WTC11 (cell line): ENCODE results near the gene PABPN1. TPM values are rescaled to one million over a fixed set of nuclear protein-coding genes. Genes with fewer than 3 reads are reported as not detected.
"Not testable (repeated sequence)": the region's sequence is repeated elsewhere in the genome, so short reads cannot be mapped to it uniquely, and the experiment has no call there.

ENCODE experiments used
- ATAC-seq: fragments of 200-7000 bp; cut with Tn5 transposase; 2 replicates; pipeline ENCODE4 v1.10.0; 2021; ENCODE audit warnings: mild to moderate bottlenecking, moderate library complexity
- CTCF ChIA-PET: fragments of 300-600 bp; sonication (Branson Sonifier 250); formaldehyde crosslinking; loops from one replicate; lab custom pipeline; 2021; ENCODE audit warnings: antibody characterized with exemption; lab: Charles Lee
- POLR2A ChIA-PET: fragments of 350-600 bp; sonication (Branson Sonifier 250); formaldehyde crosslinking; loops from one replicate; lab custom pipeline; 2021; ENCODE audit warnings: antibody characterized with exemption; lab: Charles Lee
- DNase-seq: peaks from one replicate; pipeline ENCODE4 v3.0.0; 2021; ENCODE audit warnings: low spot score
- H3K27ac Mint-ChIP-seq: 2 replicates; pipeline ENCODE4 v1.8.0; 2021; ENCODE audit warnings: mixed read lengths
- H3K27me3 Mint-ChIP-seq: 2 replicates; pipeline ENCODE4 v1.8.0; 2021; ENCODE audit warnings: low read depth, mild to moderate bottlenecking, moderate library complexity, mixed read lengths
- H3K36me3 Mint-ChIP-seq: 2 replicates; pipeline ENCODE4 v1.8.0; 2021; ENCODE audit warnings: mixed read lengths
- H3K4me1 Mint-ChIP-seq: 2 replicates; pipeline ENCODE4 v1.8.0; 2022; ENCODE audit warnings: mixed read lengths
- H3K4me3 Mint-ChIP-seq: 2 replicates; pipeline ENCODE4 v1.8.0; 2021; ENCODE audit warnings: mild to moderate bottlenecking, moderate library complexity, mixed read lengths
- H3K9me3 Mint-ChIP-seq: 2 replicates; pipeline ENCODE4 v1.8.0; 2021; ENCODE audit warnings: mixed read lengths
- EMX1 ChIP-seq: fragments of 250-450 bp; sonication (Bioruptor Pico); IDR thresholded peaks from 2 replicates; pipeline ENCODE4 v1.8.0; 2021; ENCODE audit warnings: mild to moderate bottlenecking
- ESRRA ChIP-seq: sonication (generic); formaldehyde crosslinking; IDR thresholded peaks from 2 replicates; pipeline ENCODE4 v1.8.1; 2022; ENCODE audit warnings: mild to moderate bottlenecking, missing genetic modification reagents, borderline replicate concordance
- ETV6 ChIP-seq: sonication (generic); formaldehyde crosslinking; IDR thresholded peaks from 2 replicates; pipeline ENCODE4 v1.8.1; 2022; ENCODE audit warnings: mild to moderate bottlenecking, missing genetic modification reagents
- GTF2I ChIP-seq: fragments of 250-450 bp; sonication (Bioruptor Pico); conservative IDR thresholded peaks from 2 replicates; pipeline ENCODE4 v1.4.0; 2021; ENCODE audit warnings: mild to moderate bottlenecking
- KAT7 ChIP-seq: sonication (generic); formaldehyde crosslinking; IDR thresholded peaks from 2 replicates; pipeline ENCODE4 v1.8.1; 2023; ENCODE audit warnings: missing genetic modification reagents, mild to moderate bottlenecking, borderline replicate concordance
- MYBL2 ChIP-seq: sonication (generic); formaldehyde crosslinking; IDR thresholded peaks from 2 replicates; pipeline ENCODE4 v1.8.1; 2023; ENCODE audit warnings: mild to moderate bottlenecking, moderate library complexity, missing genetic modification reagents
- NFATC4 ChIP-seq: fragments of 250-450 bp; sonication (Bioruptor Pico); IDR thresholded peaks from 2 replicates; pipeline ENCODE4 v1.9.0; 2021; ENCODE audit warnings: mild to moderate bottlenecking
- NFE2L1 ChIP-seq: sonication (generic); formaldehyde crosslinking; IDR thresholded peaks from 2 replicates; pipeline ENCODE4 v1.8.1; 2023; ENCODE audit warnings: missing genetic modification reagents
- PRRX2 ChIP-seq: fragments of 250-450 bp; sonication (Bioruptor Pico); IDR thresholded peaks from 2 replicates; pipeline ENCODE4 v1.8.0; 2021; ENCODE audit warnings: mild to moderate bottlenecking
- SP1 ChIP-seq: sonication (generic); formaldehyde crosslinking; conservative IDR thresholded peaks from 2 replicates; pipeline ENCODE4 v1.8.1; 2022; ENCODE audit warnings: missing genetic modification reagents
- TCF7 ChIP-seq: sonication (generic); formaldehyde crosslinking; IDR thresholded peaks from 2 replicates; pipeline ENCODE4 v1.8.0; 2022; ENCODE audit warnings: mild to moderate bottlenecking, low read depth, missing genetic modification reagents, moderate library complexity
- ZNF121 ChIP-seq: sonication (generic); formaldehyde crosslinking; IDR thresholded peaks from 2 replicates; pipeline ENCODE4 v1.8.0; 2023; ENCODE audit warnings: missing genetic modification reagents
- ZNF138 ChIP-seq: sonication (generic); formaldehyde crosslinking; conservative IDR thresholded peaks from 2 replicates; pipeline ENCODE4 v1.8.1; 2022; ENCODE audit warnings: mild to moderate bottlenecking, moderate library complexity, missing genetic modification reagents
- ZNF671 ChIP-seq: fragments of 250-450 bp; sonication (Bioruptor Pico); IDR thresholded peaks from 2 replicates; pipeline ENCODE4 v1.8.0; 2021; ENCODE audit warnings: mild to moderate bottlenecking
- total RNA-seq: library from RNA; stranded (reverse); gene quantifications from 3 replicates; pipeline ENCODE4 v1.2.3, GENCODE V29; 2021
- TF ChIP-seq, protein P1 (sequence below): fragments of 250-450 bp; sonication (Bioruptor Pico); IDR thresholded peaks from 2 replicates; pipeline ENCODE4 v2.1.2; 2022; ENCODE audit warnings: mild to moderate bottlenecking, moderate library complexity
- TF ChIP-seq, protein P2 (sequence below): sonication (generic); formaldehyde crosslinking; IDR thresholded peaks from 2 replicates; pipeline ENCODE4 v1.8.1; 2022; ENCODE audit warnings: mild to moderate bottlenecking, missing genetic modification reagents, moderate library complexity, borderline replicate concordance
- TF ChIP-seq, protein P3 (sequence below): sonication (generic); formaldehyde crosslinking; IDR thresholded peaks from 2 replicates; pipeline ENCODE4 v1.8.1; 2023; ENCODE audit warnings: mild to moderate bottlenecking, missing genetic modification reagents, moderate library complexity
- TF ChIP-seq, protein P4 (sequence below): sonication (generic); formaldehyde crosslinking; IDR thresholded peaks from 2 replicates; pipeline ENCODE4 v1.8.1; 2023; ENCODE audit warnings: mild to moderate bottlenecking, missing genetic modification reagents
- TF ChIP-seq, protein P5 (sequence below): sonication (generic); formaldehyde crosslinking; IDR thresholded peaks from 2 replicates; pipeline ENCODE4 v1.8.0; 2022; ENCODE audit warnings: mild to moderate bottlenecking, missing genetic modification reagents

Gene PABPN1
- total RNA-seq, 1 experiment from 2014 or later: 321 TPM

DNA sequence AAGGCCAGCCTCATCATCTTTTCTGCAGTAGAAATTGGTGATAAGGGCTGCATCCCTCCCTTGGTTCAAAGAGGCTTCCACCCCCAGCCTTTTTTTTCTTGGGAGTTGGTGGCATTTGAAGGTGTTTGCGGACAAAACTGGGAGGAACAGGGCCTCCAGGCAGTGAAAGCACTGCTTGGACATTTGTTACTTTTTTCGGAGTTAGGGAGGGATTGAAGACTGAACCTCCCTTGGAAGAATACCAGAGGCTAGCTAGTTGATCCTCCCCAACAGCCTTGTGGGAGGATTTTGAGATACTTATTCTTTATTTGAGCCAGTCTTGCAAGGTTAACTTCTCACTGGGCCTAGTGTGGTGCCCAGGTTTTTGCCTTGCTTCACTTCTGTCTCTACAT is 3.2 kb downstream of the PABPN1 start:
- ChIA-PET POLR2A (no interaction called here), CTCF (interaction anchor here (0.8 to 1.7 kb wide), 2 partner anchors 21 to 55 kb away, joined by 4 to 7 read pairs; no protein-coding TSS in a partner anchor)
- Mint-ChIP-seq H3K27me3 (no peaks in the 10 kb centered on the region), H3K36me3 (peaks cover 46% of the 10 kb centered on the region), H3K4me3 (no peak overlapping the region), H3K27ac (no peak overlapping the region), H3K9me3 (no peaks in the 10 kb centered on the region), H3K4me1 (peaks cover 26% of the 10 kb centered on the region)
- no peak for ATAC-seq
- no peak for DNase-seq
- TF ChIP-seq, protein P1, sequence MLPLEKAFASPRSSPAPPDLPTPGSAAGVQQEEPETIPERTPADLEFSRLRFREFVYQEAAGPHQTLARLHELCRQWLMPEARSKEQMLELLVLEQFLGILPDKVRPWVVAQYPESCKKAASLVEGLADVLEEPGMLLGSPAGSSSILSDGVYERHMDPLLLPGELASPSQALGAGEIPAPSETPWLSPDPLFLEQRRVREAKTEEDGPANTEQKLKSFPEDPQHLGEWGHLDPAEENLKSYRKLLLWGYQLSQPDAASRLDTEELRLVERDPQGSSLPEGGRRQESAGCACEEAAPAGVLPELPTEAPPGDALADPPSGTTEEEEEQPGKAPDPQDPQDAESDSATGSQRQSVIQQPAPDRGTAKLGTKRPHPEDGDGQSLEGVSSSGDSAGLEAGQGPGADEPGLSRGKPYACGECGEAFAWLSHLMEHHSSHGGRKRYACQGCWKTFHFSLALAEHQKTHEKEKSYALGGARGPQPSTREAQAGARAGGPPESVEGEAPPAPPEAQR (CRISPR knock-in tag): no peak
- TF ChIP-seq ZNF121 (CRISPR knock-in tag) (no peak), ESRRA (CRISPR knock-in tag) (no peak), NFE2L1 (CRISPR knock-in tag) (no peak), NFATC4 (CRISPR knock-in tag) (no peak), KAT7 (CRISPR knock-in tag) (no peak), EMX1 (no peak), PRRX2 (CRISPR knock-in tag) (no peak), GTF2I (CRISPR knock-in tag) (no peak), TCF7 (no peak)
- TF ChIP-seq, protein P2, sequence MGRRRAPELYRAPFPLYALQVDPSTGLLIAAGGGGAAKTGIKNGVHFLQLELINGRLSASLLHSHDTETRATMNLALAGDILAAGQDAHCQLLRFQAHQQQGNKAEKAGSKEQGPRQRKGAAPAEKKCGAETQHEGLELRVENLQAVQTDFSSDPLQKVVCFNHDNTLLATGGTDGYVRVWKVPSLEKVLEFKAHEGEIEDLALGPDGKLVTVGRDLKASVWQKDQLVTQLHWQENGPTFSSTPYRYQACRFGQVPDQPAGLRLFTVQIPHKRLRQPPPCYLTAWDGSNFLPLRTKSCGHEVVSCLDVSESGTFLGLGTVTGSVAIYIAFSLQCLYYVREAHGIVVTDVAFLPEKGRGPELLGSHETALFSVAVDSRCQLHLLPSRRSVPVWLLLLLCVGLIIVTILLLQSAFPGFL (CRISPR knock-in tag): no peak
- TF ChIP-seq, protein P3, sequence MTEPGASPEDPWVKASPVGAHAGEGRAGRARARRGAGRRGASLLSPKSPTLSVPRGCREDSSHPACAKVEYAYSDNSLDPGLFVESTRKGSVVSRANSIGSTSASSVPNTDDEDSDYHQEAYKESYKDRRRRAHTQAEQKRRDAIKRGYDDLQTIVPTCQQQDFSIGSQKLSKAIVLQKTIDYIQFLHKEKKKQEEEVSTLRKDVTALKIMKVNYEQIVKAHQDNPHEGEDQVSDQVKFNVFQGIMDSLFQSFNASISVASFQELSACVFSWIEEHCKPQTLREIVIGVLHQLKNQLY: no peak

DNA sequence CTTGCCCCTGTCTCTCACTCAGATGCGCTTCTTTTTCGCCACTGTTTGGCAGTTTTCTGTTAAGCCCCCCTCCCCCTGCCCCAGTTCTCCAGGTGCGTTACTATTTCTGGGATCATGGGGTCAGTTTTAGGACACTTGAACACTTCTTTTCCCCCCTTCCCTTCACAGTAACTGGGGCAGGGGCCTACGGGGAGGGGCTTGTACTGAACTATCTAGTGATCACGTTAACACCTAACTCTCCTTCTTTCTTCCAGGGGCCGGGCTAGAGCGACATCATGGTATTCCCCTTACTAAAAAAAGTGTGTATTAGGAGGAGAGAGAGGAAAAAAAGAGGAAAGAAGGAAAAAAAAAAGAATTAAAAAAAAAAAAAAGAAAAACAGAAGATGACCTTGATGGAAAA is 3.7 kb downstream of the PABPN1 start:
- ATAC-seq: no peak
- ChIA-PET CTCF (interaction anchor here (0.8 kb wide), 1 partner anchor 21 kb away, joined by 4 read pairs; no protein-coding TSS in a partner anchor), POLR2A (no interaction called here)
- no peak for TF ChIP-seq ZNF671 (CRISPR knock-in tag)
- TF ChIP-seq SP1 (CRISPR knock-in tag): no peak
- TF ChIP-seq, protein P4, sequence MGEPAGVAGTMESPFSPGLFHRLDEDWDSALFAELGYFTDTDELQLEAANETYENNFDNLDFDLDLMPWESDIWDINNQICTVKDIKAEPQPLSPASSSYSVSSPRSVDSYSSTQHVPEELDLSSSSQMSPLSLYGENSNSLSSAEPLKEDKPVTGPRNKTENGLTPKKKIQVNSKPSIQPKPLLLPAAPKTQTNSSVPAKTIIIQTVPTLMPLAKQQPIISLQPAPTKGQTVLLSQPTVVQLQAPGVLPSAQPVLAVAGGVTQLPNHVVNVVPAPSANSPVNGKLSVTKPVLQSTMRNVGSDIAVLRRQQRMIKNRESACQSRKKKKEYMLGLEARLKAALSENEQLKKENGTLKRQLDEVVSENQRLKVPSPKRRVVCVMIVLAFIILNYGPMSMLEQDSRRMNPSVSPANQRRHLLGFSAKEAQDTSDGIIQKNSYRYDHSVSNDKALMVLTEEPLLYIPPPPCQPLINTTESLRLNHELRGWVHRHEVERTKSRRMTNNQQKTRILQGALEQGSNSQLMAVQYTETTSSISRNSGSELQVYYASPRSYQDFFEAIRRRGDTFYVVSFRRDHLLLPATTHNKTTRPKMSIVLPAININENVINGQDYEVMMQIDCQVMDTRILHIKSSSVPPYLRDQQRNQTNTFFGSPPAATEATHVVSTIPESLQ (CRISPR knock-in tag): no peak
- TF ChIP-seq ESRRA (CRISPR knock-in tag): no peak
- TF ChIP-seq ETV6 (CRISPR knock-in tag): no peak
- TF ChIP-seq NFE2L1 (CRISPR knock-in tag): no peak
- TF ChIP-seq ZNF138 (CRISPR knock-in tag): no peak
- TF ChIP-seq, protein P5, sequence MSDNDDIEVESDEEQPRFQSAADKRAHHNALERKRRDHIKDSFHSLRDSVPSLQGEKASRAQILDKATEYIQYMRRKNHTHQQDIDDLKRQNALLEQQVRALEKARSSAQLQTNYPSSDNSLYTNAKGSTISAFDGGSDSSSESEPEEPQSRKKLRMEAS (CRISPR knock-in tag): no peak
- TF ChIP-seq MYBL2 (CRISPR knock-in tag): no peak
- H3K36me3 Mint-ChIP-seq: peaks cover 41% of the 10 kb centered on the region
- H3K27ac Mint-ChIP-seq: no peak overlapping the region
- H3K4me1 Mint-ChIP-seq: peaks cover 20% of the 10 kb centered on the region
- H3K27me3 Mint-ChIP-seq: no peaks in the 10 kb centered on the region; the same call in 1 of the 2 replicates
- no peak overlapping the region for H3K4me3 Mint-ChIP-seq
- no peak for DNase-seq
- no peaks in the 10 kb centered on the region for H3K9me3 Mint-ChIP-seq

DNA sequence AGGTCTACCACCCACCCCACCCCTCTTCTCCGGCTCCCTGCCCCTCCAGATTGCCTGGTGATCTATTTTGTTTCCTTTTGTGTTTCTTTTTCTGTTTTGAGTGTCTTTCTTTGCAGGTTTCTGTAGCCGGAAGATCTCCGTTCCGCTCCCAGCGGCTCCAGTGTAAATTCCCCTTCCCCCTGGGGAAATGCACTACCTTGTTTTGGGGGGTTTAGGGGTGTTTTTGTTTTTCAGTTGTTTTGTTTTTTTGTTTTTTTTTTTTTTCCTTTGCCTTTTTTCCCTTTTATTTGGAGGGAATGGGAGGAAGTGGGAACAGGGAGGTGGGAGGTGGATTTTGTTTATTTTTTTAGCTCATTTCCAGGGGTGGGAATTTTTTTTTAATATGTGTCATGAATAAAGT is 4.5 kb downstream of the PABPN1 start:
- H3K27me3 Mint-ChIP-seq, H3K9me3 Mint-ChIP-seq, H3K4me3 Mint-ChIP-seq, DNase-seq, ATAC-seq: not testable (repeated sequence)
- CTCF ChIA-PET: interaction anchor here (1.6 to 2.7 kb wide), 7 partner anchors 31 to 257 kb away, joined by 5 to 42 read pairs (median 10); no protein-coding TSS in a partner anchor
- H3K27ac Mint-ChIP-seq: peak overlapping the region; percentile 38; the same call in 1 of the 2 replicates
- POLR2A ChIA-PET: interaction anchor here (1.3 to 2.5 kb wide), 3 partner anchors 27 to 211 kb away, joined by 3 to 17 read pairs (median 8); partner anchors contain the start of gene SLC22A17
- H3K36me3 Mint-ChIP-seq: peaks cover 41% of the 10 kb centered on the region
- peaks cover 13% of the 10 kb centered on the region for H3K4me1 Mint-ChIP-seq
